ENCODE results near the gene HLA-DPA1. TPM values are rescaled to one million over a fixed set of nuclear protein-coding genes. Genes with fewer than 3 reads are reported as not detected.

HLA-DPA1 gene
- total and polyA plus RNA-seq, 10 of the 15 experiments (the other 5 are each of a cell fraction or from before 2014, with no cell fraction given) = 508 to 1,640 (median 829) TPM

- TF ChIP-seq WRNIP1 (IDR thresholded peaks at IDR 0.05; ENCODE audit: borderline replicate concordance, low read depth, low read length) (0 out of 2 replicates have a peak, but pooled peaks have one; percentile 77), DPF2 (IDR thresholded peaks at IDR 0.05) (no peak), ZNF207 (IDR thresholded peaks at IDR 0.05; ENCODE audit: borderline replicate concordance) (no peak), CEBPZ (IDR thresholded peaks at IDR 0.05; ENCODE audit: low read depth, low read length) (no peak), SP1 (IDR thresholded peaks at IDR 0.05; ENCODE audit: low read depth, low read length) (no peak), CBX5 (IDR thresholded peaks at IDR 0.05; ENCODE audit: low read depth) (no peak), IKZF1 (conservative IDR thresholded peaks at IDR 0.05) (no peak), SKIL (IDR thresholded peaks at IDR 0.05; ENCODE audit: low read depth, poor library complexity, severe bottlenecking) (no peak)
- peak overlapping the region; percentile 95 for H3K4me2 ChIP-seq (ENCODE audit: control insufficient read depth, insufficient read depth)
- no TSS peak for BruUV-seq (replicated peaks)
- peaks cover 11 to 23% of the 10 kb centered on the region in 2 experiments for H3K36me3 ChIP-seq (ENCODE audit: control insufficient read depth in 2 of 2, insufficient read depth in 2 of 2, low read length in 1 of 2)
- ATAC-seq (no peak), FAIRE-seq (no peak), DNase-seq (ENCODE audit: low read depth, low spot score) (no peak)
- H3K79me2 ChIP-seq (ENCODE audit: control insufficient read depth, insufficient read depth, low read length) = peaks cover 69% of the 10 kb centered on the region
- peak overlapping the region; percentile 94 for H3K4me3 ChIP-seq
- SMC1A ChIA-PET (ENCODE audit: uncharacterized antibody, unreplicated experiment) = interaction anchor here (1.1 to 8.9 kb wide), 10 partner anchors 9 to 54 kb away, joined by 3 to 176 read pairs (median 6); no protein-coding TSS in a partner anchor
- RAD21 ChIA-PET (ENCODE audit: unreplicated experiment) = interaction anchor here (1.8 to 7.9 kb wide), 4 partner anchors 9 to 54 kb away, joined by 5 to 172 read pairs (median 74); no protein-coding TSS in a partner anchor
- in situ Hi-C loops (cut with MboI) = loop anchor here (25.0 kb wide), 1 partner anchor 1591 kb away; no protein-coding TSS in a partner anchor
- POLR2A ChIA-PET = interaction anchor here (0.6 to 8.8 kb wide), 6 partner anchors 15 to 77 kb away, joined by 3 to 330 read pairs (median 18); partner anchors contain the start of gene HLA-DOA
- H3K9ac ChIP-seq (ENCODE audit: control insufficient read depth, insufficient read depth, low read length) = peak overlapping the region; percentile 87
- peaks cover 2% of the 10 kb centered on the region; the same call in 2 of the 3 replicates for H3K9me3 ChIP-seq (replicated peaks; ENCODE audit: control insufficient read depth, insufficient read depth, low read length)
- peak overlapping the region; percentile 99 for H3K27ac ChIP-seq (ENCODE audit: control insufficient read depth, insufficient read depth)
- H3K27me3 ChIP-seq (replicated peaks in 1 of 2; ENCODE audit: control insufficient read depth in 2 of 2, insufficient read depth in 2 of 2, low read length in 1 of 2) = no peaks in the 10 kb centered on the region
- WGBS (ENCODE audit: insufficient coverage, insufficient replicate concordance, low lambda C conversion rate, missing lambda C conversion rate) = 57% methylated on average over 2 of the region's 2 CpGs
- H4K20me1 ChIP-seq (ENCODE audit: control insufficient read depth, insufficient read depth) = no peaks in the 10 kb centered on the region
- no peak overlapping the region for H2AFZ ChIP-seq (ENCODE audit: control insufficient read depth, low read depth, low read length)
- CTCF ChIA-PET = interaction anchor here (0.8 to 6.0 kb wide), 9 partner anchors 20 to 116 kb away, joined by 3 to 59 read pairs (median 4); no protein-coding TSS in a partner anchor
- intact Hi-C loops (cut with micrococcal nuclease; ENCODE audit: unreplicated experiment) = no loop called here
- H3K4me1 ChIP-seq (ENCODE audit: control insufficient read depth, insufficient read depth, low read length) = peaks cover 10% of the 10 kb centered on the region; the same call in 1 of the 2 replicates
These were observed 2.5 kb downstream of the HLA-DPA1 start for GRCh38 chr6:33070909-33071308.

Measured in GM12878 (cell line).